GM18507 (cell line): Measurements from ENCODE around the gene CFAP157.
"Not testable (repeated sequence)": the region's sequence is repeated elsewhere in the genome, so short reads cannot be mapped to it uniquely, and the experiment has no call there.

ENCODE experiments used
- DNase-seq: peaks from one replicate; pipeline ENCODE4 v3.0.0; 2011; ENCODE audit warnings: low read depth; ENCODE audit not compliant: insufficient read length; ENCODE audit errors: extremely low spot score
- FAIRE-seq: peaks from 2 replicates; lab custom pipeline; 2011; peaks lifted over from hg19 to GRCh38; lab: Jason Lieb, UNC

CFAP157 gene

GRCh38 chr9:127754099-127755060 lies 47.6 kb downstream of the CFAP157 start:
- no peak for DNase-seq
- FAIRE-seq = no peak

GRCh38 chr9:127755061-127756060 lies 48.6 kb downstream of the CFAP157 start:
- FAIRE-seq = no peak
- DNase-seq = no peak

- no peak for DNase-seq
- FAIRE-seq = no peak
These were observed 49.4 kb downstream of the CFAP157 start for GRCh38 chr9:127756233-127756632.

GRCh38 chr9:127756776-127757175 lies 50.0 kb downstream of the CFAP157 start:
- not testable (repeated sequence) for DNase-seq, FAIRE-seq

GRCh38 chr9:127758843-127759242 lies 52.1 kb downstream of the CFAP157 start:
- no peak for DNase-seq
- FAIRE-seq = no peak

- no peak for FAIRE-seq
These were observed 54.3 kb downstream of the CFAP157 start for GRCh38 chr9:127761061-127761460.

GRCh38 chr9:127761491-127761956 lies 54.7 kb downstream of the CFAP157 start:
- DNase-seq (no peak), FAIRE-seq (no peak)

More at GRCh38 chr9:127761061-127761460, 54.3 kb downstream of the CFAP157 start:
- DNase-seq = no peak

GRCh38 chr9:127762111-127762676 lies 55.4 kb downstream of the CFAP157 start:
- no peak for DNase-seq
- no peak for FAIRE-seq

- DNase-seq (no peak), FAIRE-seq (no peak)
These were observed 57.2 kb downstream of the CFAP157 start for GRCh38 chr9:127763918-127764384.

GRCh38 chr9:127765418-127765817 lies 58.6 kb downstream of the CFAP157 start:
- no peak for DNase-seq
- FAIRE-seq = no peak
